Mucosa of rectum (tissue), 2 donors: ENCODE results near the gene PRKN.

Experiments used
- H3K27ac ChIP-seq, 2 donors: one replicate each; pipeline ENCODE4 v1.7.0; 2013; ENCODE audit warnings: inconsistent platforms in 2 of 2, low read depth in 2 of 2, low read length in 2 of 2
- H3K27me3 ChIP-seq, 2 donors: one replicate each; pipeline ENCODE4 v1.7.0; 2013; ENCODE audit warnings: low read length in 2 of 2; ENCODE audit not compliant: control insufficient read depth in 2 of 2, insufficient read depth in 2 of 2
- H3K36me3 ChIP-seq, 2 donors: one replicate each; pipeline ENCODE4 v1.7.0; 2013; ENCODE audit warnings: low read length in 2 of 2; ENCODE audit not compliant: control insufficient read depth in 2 of 2, insufficient read depth in 2 of 2
- H3K4me1 ChIP-seq, 2 donors: one replicate each; pipeline ENCODE4 v1.7.0; 2013; ENCODE audit warnings: low read length in 2 of 2, mild to moderate bottlenecking in 1 of 2; ENCODE audit not compliant: control insufficient read depth in 2 of 2, insufficient read depth in 2 of 2
- H3K4me3 ChIP-seq, 2 donors: one replicate each; pipeline ENCODE4 v1.7.0; 2013; ENCODE audit warnings: low read length in 2 of 2
- H3K9ac ChIP-seq, 2 donors: one replicate each; pipeline ENCODE4 v1.7.0; 2013; ENCODE audit warnings: low read length in 2 of 2, low read depth in 1 of 2, mild to moderate bottlenecking in 1 of 2
- H3K9me3 ChIP-seq, 2 donors: one replicate each; pipeline ENCODE4 v1.7.0; 2013; ENCODE audit warnings: low read length in 2 of 2; ENCODE audit not compliant: control insufficient read depth in 2 of 2
- donor health status: healthy.
- donor health status: Normal muscosa, but diverticular disease.

Gene PRKN

GRCh38 chr6:161575523-161576254 lies 1151.9 kb downstream of the PRKN start:
- Histone ChIP-seq H3K4me1 (no peaks in the 10 kb centered on the region), H3K27ac (no peak overlapping the region), H3K9ac (no peak overlapping the region), H3K9me3 (no peaks in the 10 kb centered on the region), H3K27me3 (no peaks in the 10 kb centered on the region), H3K4me3 (no peak overlapping the region), H3K36me3 (no peaks in the 10 kb centered on the region)

DNA sequence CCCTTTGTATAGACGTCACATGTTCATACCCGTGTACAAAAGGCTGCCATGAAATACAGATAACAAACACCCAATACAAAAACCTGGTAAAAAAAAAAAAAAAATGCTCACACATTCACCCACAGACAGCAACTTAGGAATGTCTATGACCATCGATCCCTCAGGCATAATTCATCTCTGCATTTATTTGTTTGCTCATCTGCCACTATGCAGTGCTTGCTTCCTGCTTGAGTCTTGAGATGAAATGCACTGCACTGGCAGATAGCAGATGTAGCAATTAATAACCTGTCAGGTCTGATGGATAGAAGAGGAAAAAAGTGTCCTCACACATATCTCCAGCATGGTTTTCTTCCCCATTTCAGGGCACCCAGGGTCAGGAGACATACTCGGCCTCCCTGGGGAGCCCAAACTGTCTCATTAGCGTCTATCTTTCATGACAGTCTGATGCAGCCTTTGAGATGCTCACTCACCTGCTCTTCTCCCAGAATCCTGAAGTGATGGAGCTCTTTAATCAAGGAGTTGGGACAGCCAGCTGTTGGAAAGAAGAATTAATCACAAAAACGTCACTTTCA lies 1158.6 kb downstream of the PRKN start:
- H3K36me3 ChIP-seq, result no peaks in the 10 kb centered on the region
- H3K9ac ChIP-seq, result no peak overlapping the region
- no peak overlapping the region for H3K27ac ChIP-seq
- no peaks in the 10 kb centered on the region for H3K27me3 ChIP-seq
- no peak overlapping the region for H3K4me3 ChIP-seq
- H3K4me1 ChIP-seq, result no peaks in the 10 kb centered on the region
- H3K9me3 ChIP-seq, result no peaks in the 10 kb centered on the region

- no peak overlapping the region for H3K9ac ChIP-seq
- no peaks in the 10 kb centered on the region for H3K36me3 ChIP-seq
- no peaks in the 10 kb centered on the region for H3K27me3 ChIP-seq
- no peaks in the 10 kb centered on the region for H3K4me1 ChIP-seq
- no peak overlapping the region for H3K4me3 ChIP-seq
- H3K9me3 ChIP-seq, result no peaks in the 10 kb centered on the region
- no peak overlapping the region for H3K27ac ChIP-seq
These were observed 1162.6 kb downstream of the PRKN start for GRCh38 chr6:161564952-161565351.

GRCh38 chr6:161561908-161562307 lies 1165.7 kb downstream of the PRKN start:
- no peak overlapping the region for H3K27ac ChIP-seq
- no peak overlapping the region for H3K4me3 ChIP-seq
- H3K9ac ChIP-seq, result no peak overlapping the region
- H3K9me3 ChIP-seq, result no peaks in the 10 kb centered on the region
- H3K4me1 ChIP-seq, result no peaks in the 10 kb centered on the region
- H3K27me3 ChIP-seq, result no peaks in the 10 kb centered on the region
- H3K36me3 ChIP-seq, result no peaks in the 10 kb centered on the region

- Histone ChIP-seq H3K4me1 (no peaks in the 10 kb centered on the region), H3K9ac (no peak overlapping the region), H3K27me3 (no peaks in the 10 kb centered on the region), H3K4me3 (no peak overlapping the region), H3K27ac (no peak overlapping the region), H3K9me3 (no peaks in the 10 kb centered on the region), H3K36me3 (no peaks in the 10 kb centered on the region)
These were observed 1170.0 kb downstream of the PRKN start for GRCh38 chr6:161557333-161558107.

DNA sequence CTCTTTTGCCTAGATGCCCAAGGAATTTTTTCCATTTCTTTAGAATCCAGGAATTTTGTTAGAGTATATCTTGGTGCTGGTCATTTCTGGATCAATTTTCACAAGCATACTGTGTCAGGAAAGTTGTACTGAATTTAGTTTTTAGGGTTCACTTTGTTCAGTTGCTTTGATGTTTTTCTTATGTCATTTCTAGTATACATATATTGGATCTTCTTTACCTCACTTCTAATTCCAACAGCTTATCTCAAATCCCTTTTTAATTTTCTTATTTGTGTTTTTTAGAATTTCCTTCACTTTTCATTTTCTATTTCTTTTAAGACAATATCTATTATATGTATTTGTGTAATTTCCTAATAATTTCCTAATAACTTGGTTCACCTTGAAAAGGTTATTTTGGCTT lies 1172.7 kb downstream of the PRKN start:
- no peaks in the 10 kb centered on the region for H3K27me3 ChIP-seq
- no peaks in the 10 kb centered on the region for H3K4me1 ChIP-seq
- no peak overlapping the region for H3K4me3 ChIP-seq
- H3K9me3 ChIP-seq, result no peaks in the 10 kb centered on the region
- no peaks in the 10 kb centered on the region for H3K36me3 ChIP-seq
- no peak overlapping the region for H3K27ac ChIP-seq
- H3K9ac ChIP-seq, result no peak overlapping the region

- Histone ChIP-seq H3K4me1 (no peaks in the 10 kb centered on the region), H3K4me3 (no peak overlapping the region), H3K27ac (no peak overlapping the region), H3K27me3 (no peaks in the 10 kb centered on the region), H3K9me3 (no peaks in the 10 kb centered on the region), H3K36me3 (no peaks in the 10 kb centered on the region), H3K9ac (no peak overlapping the region)
These were observed 1177.5 kb downstream of the PRKN start for GRCh38 chr6:161549977-161550655.

DNA sequence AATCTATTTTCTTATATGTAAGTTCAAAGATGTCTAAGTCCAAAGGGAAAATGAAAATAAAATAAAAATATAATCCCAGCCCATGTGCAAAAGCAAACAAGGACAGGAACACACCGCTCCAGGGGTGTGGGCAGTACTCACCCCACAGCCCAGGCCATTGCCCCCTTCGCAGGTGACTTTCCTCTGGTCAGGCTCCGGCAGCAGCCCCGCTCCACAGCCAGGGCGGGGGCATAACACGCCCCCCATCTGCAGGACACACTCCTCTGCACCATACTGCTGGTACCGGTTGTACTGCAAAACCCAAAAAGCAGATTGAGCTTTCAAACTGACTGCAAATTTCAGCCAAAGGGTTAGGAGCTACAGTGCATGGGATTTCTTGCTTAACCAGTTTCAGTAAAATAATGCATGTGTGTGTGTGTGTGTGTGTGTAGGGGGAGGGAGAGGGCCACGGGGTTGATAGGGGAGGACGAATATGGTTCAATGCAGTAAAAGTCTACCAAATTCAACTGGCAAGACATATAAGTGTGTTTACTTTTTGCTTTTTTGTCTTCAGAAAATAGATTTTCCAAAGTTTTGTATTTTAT lies 1178.8 kb downstream of the PRKN start:
- Histone ChIP-seq H3K27me3 (no peaks in the 10 kb centered on the region), H3K27ac (no peak overlapping the region), H3K4me1 (no peaks in the 10 kb centered on the region), H3K36me3 (no peaks in the 10 kb centered on the region), H3K9me3 (no peaks in the 10 kb centered on the region), H3K9ac (no peak overlapping the region), H3K4me3 (no peak overlapping the region)

- no peak overlapping the region for H3K9ac ChIP-seq
- H3K4me3 ChIP-seq, result no peak overlapping the region
These were observed 1179.9 kb downstream of the PRKN start for GRCh38 chr6:161547617-161548016.

More at GRCh38 chr6:161547617-161548016, 1179.9 kb downstream of the PRKN start:
- Histone ChIP-seq H3K4me1 (no peaks in the 10 kb centered on the region), H3K9me3 (no peaks in the 10 kb centered on the region), H3K27me3 (no peaks in the 10 kb centered on the region), H3K27ac (no peak overlapping the region), H3K36me3 (no peaks in the 10 kb centered on the region)
